IPS-18a (cell line): Measurements from ENCODE around the gene CTDSPL.

Experiments
- H3K27ac ChIP-seq: one replicate; pipeline ENCODE4 v1.5.1; 2013; ENCODE audit warnings: low read length
- H3K27me3 ChIP-seq: one replicate; pipeline ENCODE4 v1.6.1; 2013; ENCODE audit warnings: mild to moderate bottlenecking, low read length; ENCODE audit not compliant: control insufficient read depth, insufficient read depth
- H3K36me3 ChIP-seq: one replicate; pipeline ENCODE4 v1.6.1; 2013; ENCODE audit warnings: low read depth, low read length; ENCODE audit not compliant: control insufficient read depth
- H3K4me1 ChIP-seq: one replicate; pipeline ENCODE4 v1.6.1; 2013; ENCODE audit warnings: low read depth, low read length; ENCODE audit not compliant: control insufficient read depth
- H3K4me3 ChIP-seq: one replicate; pipeline ENCODE4 v1.5.1; 2013; ENCODE audit warnings: low read length
- H3K9ac ChIP-seq: one replicate; pipeline ENCODE4 v1.6.1; 2013; ENCODE audit warnings: mild to moderate bottlenecking, low read length, moderate library complexity
- H3K9me3 ChIP-seq: one replicate; pipeline ENCODE4 v1.6.1; 2013; ENCODE audit warnings: low read depth, low read length; ENCODE audit not compliant: control insufficient read depth

Gene CTDSPL

DNA sequence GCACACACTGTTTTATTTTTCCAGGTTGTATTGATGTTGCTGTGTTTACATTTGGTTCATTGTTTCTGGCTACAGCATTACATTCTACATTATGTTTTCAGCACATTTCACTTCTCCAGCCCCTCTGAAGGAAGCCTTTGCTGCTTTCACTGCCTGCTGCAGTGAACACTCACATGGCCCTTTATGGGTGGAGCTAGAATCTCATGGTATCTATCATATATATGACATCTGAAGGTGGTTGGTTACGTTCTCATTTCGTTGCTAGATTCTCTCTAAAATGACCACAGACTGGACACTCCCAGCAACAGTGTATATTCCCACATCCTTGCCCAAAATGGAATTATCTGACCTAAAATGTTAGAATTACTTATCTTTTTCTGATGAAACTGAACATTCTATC is 35.2 kb upstream of the CTDSPL start:
- no peak overlapping the region for H3K4me3 ChIP-seq
- no peaks in the 10 kb centered on the region for H3K36me3 ChIP-seq
- H3K27ac ChIP-seq = no peak overlapping the region
- peaks cover 8% of the 10 kb centered on the region for H3K4me1 ChIP-seq
- H3K9me3 ChIP-seq = no peaks in the 10 kb centered on the region
- no peak overlapping the region for H3K9ac ChIP-seq
- H3K27me3 ChIP-seq = no peaks in the 10 kb centered on the region

DNA sequence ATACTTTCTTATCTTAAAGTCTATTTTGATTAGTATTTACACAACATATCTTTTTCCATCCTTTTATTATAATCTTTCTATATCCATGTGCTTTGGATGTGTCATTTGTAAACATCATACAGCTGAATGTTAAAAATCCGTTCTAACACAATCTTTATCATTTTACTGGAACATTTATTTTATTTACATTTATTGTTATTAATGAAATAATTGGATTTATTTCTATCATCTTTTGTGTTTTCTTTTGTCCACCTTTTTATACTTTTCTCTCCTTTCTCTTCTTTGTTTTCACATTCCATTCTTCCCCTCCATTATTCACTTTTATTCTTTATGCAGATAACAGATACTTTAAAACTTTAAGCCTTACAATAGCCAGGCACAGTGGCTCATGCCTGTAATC is 34.7 kb upstream of the CTDSPL start:
- Histone ChIP-seq H3K4me3 (no peak overlapping the region), H3K27me3 (no peaks in the 10 kb centered on the region), H3K9me3 (no peaks in the 10 kb centered on the region), H3K36me3 (no peaks in the 10 kb centered on the region), H3K9ac (no peak overlapping the region), H3K4me1 (peaks cover 8% of the 10 kb centered on the region), H3K27ac (no peak overlapping the region)

- no peaks in the 10 kb centered on the region for H3K27me3 ChIP-seq
- no peaks in the 10 kb centered on the region for H3K36me3 ChIP-seq
- no peak overlapping the region for H3K9ac ChIP-seq
- no peaks in the 10 kb centered on the region for H3K9me3 ChIP-seq
- H3K27ac ChIP-seq = no peak overlapping the region
- no peaks in the 10 kb centered on the region for H3K4me1 ChIP-seq
- H3K4me3 ChIP-seq = no peak overlapping the region
Measured at GRCh38 chr3:37832480-37832879, 29.2 kb upstream of the CTDSPL start.

GRCh38 chr3:37833302-37834186 is 28.1 kb upstream of the CTDSPL start:
- no peak overlapping the region for H3K27ac ChIP-seq
- no peaks in the 10 kb centered on the region for H3K36me3 ChIP-seq
- H3K9ac ChIP-seq = no peak overlapping the region
- no peak overlapping the region for H3K4me3 ChIP-seq
- H3K27me3 ChIP-seq = no peaks in the 10 kb centered on the region
- no peaks in the 10 kb centered on the region for H3K9me3 ChIP-seq
- no peaks in the 10 kb centered on the region for H3K4me1 ChIP-seq

GRCh38 chr3:37836589-37836988 is 25.1 kb upstream of the CTDSPL start:
- Histone ChIP-seq H3K27ac (no peak overlapping the region), H3K9ac (no peak overlapping the region), H3K4me3 (no peak overlapping the region), H3K36me3 (no peaks in the 10 kb centered on the region), H3K4me1 (no peaks in the 10 kb centered on the region), H3K9me3 (no peaks in the 10 kb centered on the region), H3K27me3 (no peaks in the 10 kb centered on the region)

DNA sequence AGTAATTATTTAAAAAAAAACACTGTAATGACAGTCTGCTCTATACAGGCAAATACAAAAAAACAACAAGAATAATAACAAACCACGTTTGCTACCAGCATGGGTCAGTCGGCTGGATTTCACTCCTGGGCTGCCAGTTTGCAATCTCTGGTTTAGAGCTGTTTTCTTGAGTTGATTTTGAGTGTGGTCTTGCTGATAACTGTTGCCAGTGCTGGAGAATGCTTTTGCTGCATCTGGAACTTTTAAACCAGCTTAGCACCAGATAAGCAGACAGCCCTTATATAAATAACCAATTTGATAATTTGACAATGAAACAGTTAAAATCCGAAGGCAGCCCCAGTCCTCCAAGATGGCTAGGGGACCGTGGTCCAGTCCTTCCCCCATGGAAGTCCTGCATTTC is 14.0 kb upstream of the CTDSPL start:
- Histone ChIP-seq H3K27me3 (no peaks in the 10 kb centered on the region), H3K4me3 (no peak overlapping the region), H3K27ac (no peak overlapping the region), H3K36me3 (no peaks in the 10 kb centered on the region), H3K9ac (no peak overlapping the region), H3K4me1 (peaks cover 8% of the 10 kb centered on the region), H3K9me3 (no peaks in the 10 kb centered on the region)

DNA sequence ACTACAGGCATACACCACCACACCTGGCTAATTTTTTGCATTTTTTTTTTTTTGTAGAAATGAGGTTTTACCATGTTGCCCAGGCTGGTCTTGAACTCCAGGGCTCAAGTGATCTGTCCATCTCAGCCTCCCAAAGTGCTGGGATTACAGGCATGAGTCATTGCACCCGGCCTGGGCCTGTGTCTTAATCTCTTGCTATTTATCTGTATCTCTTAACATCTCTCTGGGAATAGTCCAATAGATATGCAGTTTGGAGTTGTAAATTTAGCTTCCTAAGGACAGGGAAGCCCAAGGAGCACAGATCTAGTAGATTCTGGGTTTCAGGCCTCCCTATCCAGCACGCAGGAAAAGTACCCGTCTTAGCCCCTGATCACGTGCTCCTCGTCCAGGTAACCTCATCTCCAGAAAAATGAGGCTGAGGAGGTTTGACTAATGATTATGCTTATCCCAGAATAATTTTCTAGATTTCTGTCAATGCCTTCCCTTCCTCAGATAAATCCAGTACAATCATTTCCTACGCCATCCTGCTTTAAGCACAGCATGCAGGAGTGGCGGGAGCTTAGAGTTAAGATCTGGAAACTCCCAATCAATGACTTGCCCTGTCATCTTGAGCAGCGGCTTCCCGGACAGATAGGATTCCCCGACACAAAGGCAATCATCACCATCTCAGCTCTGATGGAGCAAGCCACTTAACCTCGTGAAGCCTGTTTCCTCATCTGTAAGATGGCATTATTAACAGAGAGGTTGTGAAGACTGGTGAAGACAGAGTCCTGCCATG is 12.3 kb upstream of the CTDSPL start:
- Histone ChIP-seq H3K27me3 (no peaks in the 10 kb centered on the region), H3K27ac (no peak overlapping the region), H3K4me1 (peaks cover 8% of the 10 kb centered on the region), H3K36me3 (no peaks in the 10 kb centered on the region), H3K4me3 (no peak overlapping the region), H3K9ac (no peak overlapping the region), H3K9me3 (no peaks in the 10 kb centered on the region)

DNA sequence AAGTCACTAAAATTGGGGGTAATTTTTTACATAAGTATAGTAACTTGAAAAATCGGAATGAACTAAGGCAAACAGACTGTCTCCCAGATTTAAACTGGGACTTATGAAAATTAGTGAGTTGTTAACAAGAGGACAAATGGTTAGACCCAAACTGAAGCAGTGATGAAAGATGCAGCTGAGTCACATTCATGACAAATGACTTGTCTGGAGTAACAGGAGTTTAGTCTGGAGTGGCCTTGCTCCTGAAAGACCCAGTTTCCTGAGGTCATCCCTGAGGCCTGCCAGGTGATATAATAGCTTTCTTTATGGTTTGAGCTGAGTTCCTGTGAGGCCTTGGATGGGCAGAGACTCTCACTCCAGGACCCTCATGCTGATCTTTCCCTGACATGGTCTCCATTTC is 9.6 kb upstream of the CTDSPL start:
- no peak overlapping the region for H3K4me3 ChIP-seq
- peaks cover 8% of the 10 kb centered on the region for H3K4me1 ChIP-seq

DNA sequence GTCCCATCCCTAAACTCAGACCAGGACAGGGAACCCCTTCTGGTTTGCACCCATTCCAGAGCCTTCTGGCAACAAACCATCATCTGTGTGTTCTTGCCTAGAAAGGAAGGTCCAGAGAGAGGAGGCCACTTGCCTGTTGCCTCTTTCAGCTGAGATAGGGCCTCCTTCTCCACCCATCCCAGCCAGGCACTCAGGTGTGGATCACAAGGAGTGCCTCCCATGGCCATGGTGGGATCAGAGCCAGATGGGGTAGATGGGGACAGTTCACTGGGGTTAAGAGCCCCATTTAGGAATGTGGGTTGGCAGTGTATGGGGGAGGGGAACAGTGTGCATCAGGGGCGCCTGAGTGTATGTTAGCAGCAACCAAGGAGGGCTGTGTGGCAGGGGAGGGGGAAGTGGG is 8.9 kb upstream of the CTDSPL start:
- no peak overlapping the region for H3K27ac ChIP-seq
- H3K36me3 ChIP-seq = no peaks in the 10 kb centered on the region
- H3K9ac ChIP-seq = no peak overlapping the region
- no peaks in the 10 kb centered on the region for H3K27me3 ChIP-seq
- H3K4me3 ChIP-seq = no peak overlapping the region
- no peaks in the 10 kb centered on the region for H3K9me3 ChIP-seq
- peaks cover 8% of the 10 kb centered on the region for H3K4me1 ChIP-seq

More for the DNA sequence above, 9.6 kb upstream of the CTDSPL start:
- Histone ChIP-seq H3K27me3 (no peaks in the 10 kb centered on the region), H3K27ac (no peak overlapping the region), H3K9me3 (no peaks in the 10 kb centered on the region), H3K36me3 (no peaks in the 10 kb centered on the region), H3K9ac (no peak overlapping the region)

DNA sequence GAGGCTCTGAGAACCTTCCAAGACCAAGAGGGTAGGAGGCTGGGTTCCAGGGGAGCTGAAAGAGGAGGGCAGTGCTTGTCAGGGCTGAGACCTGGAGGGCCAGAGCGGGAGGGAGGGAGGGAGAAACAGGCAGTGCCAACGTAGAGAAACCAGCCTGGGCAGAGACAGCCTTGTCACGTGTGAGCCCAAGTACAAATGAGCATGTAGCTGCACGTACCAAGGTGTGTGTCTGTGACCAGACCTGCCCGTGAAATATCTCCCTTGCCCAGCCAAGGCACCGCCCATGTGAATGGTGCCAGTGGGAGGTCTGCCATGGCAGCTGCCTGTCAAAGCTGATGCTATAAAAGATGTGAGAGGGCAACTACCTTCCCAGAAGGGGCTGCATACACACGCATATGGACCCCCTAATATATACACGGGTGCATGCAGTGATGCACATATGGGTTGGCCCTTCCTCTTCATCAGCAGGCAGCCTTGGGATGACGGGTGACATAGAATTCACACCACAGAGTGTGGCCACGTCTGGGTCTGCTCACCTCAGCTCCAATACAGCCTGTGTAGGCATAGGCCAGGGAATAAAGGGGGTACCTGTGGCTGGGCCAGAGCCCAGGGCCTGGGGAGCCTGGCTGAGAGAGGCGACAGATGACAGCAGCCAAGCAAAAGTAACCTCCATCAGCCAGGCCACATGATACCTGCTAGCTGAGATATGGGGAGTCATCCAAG is 7.8 kb upstream of the CTDSPL start:
- no peak overlapping the region for H3K9ac ChIP-seq
- H3K4me1 ChIP-seq = peaks cover 8% of the 10 kb centered on the region
- H3K27me3 ChIP-seq = no peaks in the 10 kb centered on the region
- no peak overlapping the region for H3K27ac ChIP-seq
- no peak overlapping the region for H3K4me3 ChIP-seq
- no peaks in the 10 kb centered on the region for H3K9me3 ChIP-seq
- no peaks in the 10 kb centered on the region for H3K36me3 ChIP-seq

DNA sequence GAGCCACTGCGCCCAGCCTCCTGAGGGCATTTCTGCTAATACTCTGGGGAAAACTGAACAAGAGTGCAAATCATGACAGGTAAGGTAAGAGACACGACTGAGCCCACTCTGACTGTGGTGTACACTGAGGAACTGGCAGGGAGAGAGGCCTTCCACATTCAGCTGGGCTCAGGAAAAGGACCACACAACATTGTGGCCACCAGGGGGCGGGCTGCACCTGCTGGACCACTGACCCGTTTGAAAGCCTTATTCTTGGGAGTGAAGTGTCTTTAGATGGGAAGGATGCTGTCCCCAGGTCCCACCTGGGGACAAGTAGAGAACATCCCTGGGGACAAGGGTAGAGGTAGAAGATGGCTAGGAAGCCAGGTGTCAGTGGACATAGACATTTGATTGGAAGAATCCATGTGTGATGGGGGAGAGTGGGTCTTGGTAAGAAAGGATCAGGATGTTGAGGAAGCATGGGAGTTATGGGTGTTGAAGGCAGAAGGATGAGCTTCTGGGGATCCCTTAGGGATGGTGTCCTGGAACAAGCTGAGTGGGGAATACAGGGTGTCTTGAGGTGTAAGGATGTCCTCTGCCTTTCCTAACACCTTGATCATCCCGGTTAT is 6.2 kb upstream of the CTDSPL start:
- H3K27me3 ChIP-seq = peaks cover 12% of the 10 kb centered on the region
- H3K36me3 ChIP-seq = no peaks in the 10 kb centered on the region
- no peak overlapping the region for H3K9ac ChIP-seq
- H3K4me1 ChIP-seq = peaks cover 8% of the 10 kb centered on the region
- no peak overlapping the region for H3K27ac ChIP-seq
- H3K9me3 ChIP-seq = no peaks in the 10 kb centered on the region
- H3K4me3 ChIP-seq = no peak overlapping the region
